Suprapubic skin (tissue), 4 donors: ENCODE results near the gene ACBD6. TPM values are rescaled to one million over a fixed set of nuclear protein-coding genes. Genes with fewer than 3 reads are reported as not detected.

Experiments used
- DNase-seq, 2 donors: peaks; one replicate each; pipeline ENCODE4 v3.0.0-alpha.2; 2019; ENCODE audit warnings: low spot score in 2 of 2
- H3K27ac ChIP-seq: fragments of 200-600 bp; sonication (generic); one replicate; pipeline ENCODE4 v1.5.1; 2019
- H3K27me3 ChIP-seq: fragments of 200-600 bp; sonication (generic); one replicate; pipeline ENCODE4 v1.5.1; 2019
- H3K36me3 ChIP-seq: fragments of 200-600 bp; sonication (generic); one replicate; pipeline ENCODE4 v1.5.1; 2019
- H3K4me1 ChIP-seq: fragments of 200-600 bp; sonication (generic); one replicate; pipeline ENCODE4 v1.5.1; 2019
- H3K4me3 ChIP-seq: fragments of 200-600 bp; sonication (generic); one replicate; pipeline ENCODE4 v1.5.1; 2019; ENCODE audit warnings: mild to moderate bottlenecking
- H3K9me3 ChIP-seq: fragments of 200-600 bp; sonication (generic); one replicate; pipeline ENCODE4 v1.5.1; 2019
- EP300 ChIP-seq: sonication (generic); formaldehyde crosslinking; IDR thresholded peaks from one replicate; pipeline ENCODE4 v1.6.1; 2017; ENCODE audit warnings: antibody characterized with exemption
- POLR2A ChIP-seq, 2 donors: fragments of 450-650 bp; IDR thresholded peaks; one replicate each; pipeline ENCODE4 v1.6.1; 2017; ENCODE audit warnings: antibody characterized with exemption in 2 of 2, mild to moderate bottlenecking in 2 of 2, moderate library complexity in 2 of 2
- POLR2AphosphoS5 ChIP-seq, 3 donors: sonication (generic); formaldehyde crosslinking; IDR thresholded peaks; one replicate each; pipeline ENCODE4 v1.6.1; 2017; ENCODE audit warnings: antibody characterized with exemption in 3 of 3
- WGBS: methylation state at CpG from one replicate; pipeline ENCODE4 v1.1.5; 2018; 5-methylcytosine and 5-hydroxymethylcytosine counted together
- total RNA-seq, 4 donors: library from RNA; depleted of rRNA; stranded (reverse); fragments of >200 nt; gene quantifications; one replicate each; pipeline ENCODE4 v1.1.0, GENCODE V29; 2016
- TF ChIP-seq, protein P1 (sequence below), 2 donors: fragments of 200-600 bp in 1 of 2; fragments of 450-650 bp in 1 of 2; sonication (generic) in 1 of 2; IDR thresholded peaks; one replicate each; pipeline ENCODE4 v1.5.1; 2016 to 2019; ENCODE audit warnings: antibody characterized with exemption in 2 of 2, mild to moderate bottlenecking in 1 of 2, moderate library complexity in 1 of 2

Gene ACBD6
- total RNA-seq, 4 donors from 2014 or later = 26.5 to 38.5 (median 33.3) TPM

DNA sequence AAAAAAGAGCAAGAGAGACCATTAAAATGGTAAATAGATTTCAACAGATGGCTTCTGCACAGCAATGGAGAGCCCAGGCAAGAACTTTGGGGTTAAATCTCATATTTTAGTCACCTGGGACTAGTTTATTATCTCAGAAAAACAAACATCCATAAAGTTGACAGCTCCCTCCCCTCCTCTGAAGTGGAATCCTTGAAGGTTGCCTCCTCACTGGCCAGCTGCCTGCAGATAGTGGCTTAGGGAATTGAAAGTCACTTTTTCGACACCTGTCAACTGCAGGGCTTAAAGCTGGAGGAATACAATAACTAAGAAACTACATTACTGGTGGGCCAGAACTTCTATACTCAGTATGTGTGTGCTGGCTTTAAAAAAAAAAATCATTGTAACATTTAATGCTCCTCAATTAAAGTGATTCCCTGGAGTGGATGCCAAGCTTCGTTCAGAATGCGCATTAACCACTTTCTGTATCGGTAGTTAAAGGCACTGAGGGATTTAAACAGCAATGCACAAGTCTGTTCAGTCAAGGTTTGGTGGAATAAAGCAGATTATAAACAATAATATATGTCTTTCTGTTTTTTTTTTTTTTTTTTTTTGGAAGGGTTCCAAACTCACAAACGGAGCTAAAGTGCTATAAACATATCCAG, 219.9 kb downstream of the ACBD6 start:
- no peak for DNase-seq
- TF ChIP-seq POLR2A (IDR thresholded peaks at IDR 0.05) = no peak
- TF ChIP-seq, protein P1, sequence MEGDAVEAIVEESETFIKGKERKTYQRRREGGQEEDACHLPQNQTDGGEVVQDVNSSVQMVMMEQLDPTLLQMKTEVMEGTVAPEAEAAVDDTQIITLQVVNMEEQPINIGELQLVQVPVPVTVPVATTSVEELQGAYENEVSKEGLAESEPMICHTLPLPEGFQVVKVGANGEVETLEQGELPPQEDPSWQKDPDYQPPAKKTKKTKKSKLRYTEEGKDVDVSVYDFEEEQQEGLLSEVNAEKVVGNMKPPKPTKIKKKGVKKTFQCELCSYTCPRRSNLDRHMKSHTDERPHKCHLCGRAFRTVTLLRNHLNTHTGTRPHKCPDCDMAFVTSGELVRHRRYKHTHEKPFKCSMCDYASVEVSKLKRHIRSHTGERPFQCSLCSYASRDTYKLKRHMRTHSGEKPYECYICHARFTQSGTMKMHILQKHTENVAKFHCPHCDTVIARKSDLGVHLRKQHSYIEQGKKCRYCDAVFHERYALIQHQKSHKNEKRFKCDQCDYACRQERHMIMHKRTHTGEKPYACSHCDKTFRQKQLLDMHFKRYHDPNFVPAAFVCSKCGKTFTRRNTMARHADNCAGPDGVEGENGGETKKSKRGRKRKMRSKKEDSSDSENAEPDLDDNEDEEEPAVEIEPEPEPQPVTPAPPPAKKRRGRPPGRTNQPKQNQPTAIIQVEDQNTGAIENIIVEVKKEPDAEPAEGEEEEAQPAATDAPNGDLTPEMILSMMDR (IDR thresholded peaks at IDR 0.05) = no peak
- no peak for TF ChIP-seq POLR2AphosphoS5 (IDR thresholded peaks at IDR 0.05)
- TF ChIP-seq EP300 = no peak
- Histone ChIP-seq H3K27me3 (no peaks in the 10 kb centered on the region), H3K27ac (no peak overlapping the region), H3K4me3 (no peak overlapping the region), H3K9me3 (no peaks in the 10 kb centered on the region), H3K36me3 (peaks cover 28% of the 10 kb centered on the region), H3K4me1 (no peaks in the 10 kb centered on the region)
- WGBS = 79% methylated on average over 5 of the region's 5 CpGs

- TF ChIP-seq, protein P1 (IDR thresholded peaks at IDR 0.05) = no peak
- no peak for TF ChIP-seq POLR2AphosphoS5 (IDR thresholded peaks at IDR 0.05)
- Histone ChIP-seq H3K27me3 (no peaks in the 10 kb centered on the region), H3K4me1 (no peaks in the 10 kb centered on the region), H3K4me3 (no peak overlapping the region), H3K27ac (no peak overlapping the region), H3K9me3 (no peaks in the 10 kb centered on the region), H3K36me3 (peaks cover 24% of the 10 kb centered on the region)
- DNase-seq = no peak
- 100% methylated on average over 1 of the region's 1 CpG for WGBS
Measured at GRCh38 chr1:180281490-180281889, 220.9 kb downstream of the ACBD6 start.

- 100% methylated on average over 2 of the region's 2 CpGs for WGBS
- Histone ChIP-seq H3K27ac (no peak overlapping the region), H3K9me3 (no peaks in the 10 kb centered on the region), H3K4me3 (no peak overlapping the region), H3K36me3 (peaks cover 23% of the 10 kb centered on the region), H3K4me1 (no peaks in the 10 kb centered on the region), H3K27me3 (no peaks in the 10 kb centered on the region)
- DNase-seq = no peak
- TF ChIP-seq POLR2AphosphoS5 (IDR thresholded peaks at IDR 0.05) = no peak
Measured at GRCh38 chr1:180280617-180281016, 221.8 kb downstream of the ACBD6 start.

GRCh38 chr1:180279651-180280050, 222.7 kb downstream of the ACBD6 start:
- no peak for DNase-seq
- H3K9me3 ChIP-seq = no peaks in the 10 kb centered on the region
- 82% methylated on average over 1 of the region's 1 CpG for WGBS
- no peaks in the 10 kb centered on the region for H3K4me1 ChIP-seq
- H3K27ac ChIP-seq = no peak overlapping the region
- no peaks in the 10 kb centered on the region for H3K27me3 ChIP-seq
- H3K36me3 ChIP-seq = peaks cover 26% of the 10 kb centered on the region
- no peak for TF ChIP-seq POLR2A (IDR thresholded peaks at IDR 0.05)
- no peak for TF ChIP-seq POLR2AphosphoS5 (IDR thresholded peaks at IDR 0.05)
- TF ChIP-seq, protein P1 (IDR thresholded peaks at IDR 0.05) = no peak
- TF ChIP-seq EP300 = no peak
- H3K4me3 ChIP-seq = no peak overlapping the region

DNA sequence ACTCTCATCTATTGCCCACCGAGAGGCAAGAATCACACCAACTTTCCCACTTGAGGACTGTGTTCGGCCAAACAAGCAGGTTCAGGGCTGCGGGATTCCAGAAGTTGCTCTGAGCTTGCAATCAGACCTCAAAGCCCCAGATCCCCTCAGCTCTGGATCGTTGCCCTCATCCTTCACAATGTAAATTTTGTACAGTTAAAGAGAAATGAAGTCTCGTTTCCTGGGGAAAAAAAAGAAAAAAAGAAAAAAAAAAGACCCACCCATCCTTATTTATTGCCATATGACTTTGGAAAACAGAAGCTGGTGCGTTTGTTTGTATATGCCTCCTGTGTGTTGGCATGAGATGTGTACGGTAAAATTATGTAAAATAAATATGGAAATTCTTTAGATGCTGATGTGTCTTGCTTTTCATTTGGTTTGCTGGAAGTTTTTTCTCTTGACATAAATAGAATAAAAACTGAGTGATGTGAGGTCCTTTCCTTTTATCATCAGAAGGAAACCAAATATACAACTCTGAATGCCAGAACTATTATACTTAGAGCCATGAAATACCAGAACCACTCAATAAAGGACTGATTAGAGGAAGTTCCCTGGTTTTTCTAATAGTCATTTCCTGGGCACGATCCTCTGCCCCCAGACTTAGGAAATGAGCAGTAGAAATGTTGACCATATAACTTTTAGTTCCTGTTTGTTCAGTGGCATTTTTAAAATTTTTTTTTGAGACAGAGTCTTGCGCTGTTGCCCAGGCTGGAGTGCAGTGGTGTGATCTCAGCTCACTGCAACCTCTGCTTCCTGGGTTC, 223.6 kb downstream of the ACBD6 start:
- Histone ChIP-seq H3K4me1 (no peaks in the 10 kb centered on the region), H3K27ac (no peak overlapping the region), H3K9me3 (no peaks in the 10 kb centered on the region), H3K36me3 (peaks cover 27% of the 10 kb centered on the region), H3K4me3 (no peak overlapping the region), H3K27me3 (no peaks in the 10 kb centered on the region)
- WGBS = 80% methylated on average over 9 of the region's 9 CpGs
- no peak for DNase-seq
- TF ChIP-seq POLR2A (IDR thresholded peaks at IDR 0.05) (no peak), POLR2AphosphoS5 (IDR thresholded peaks at IDR 0.05) (no peak), EP300 (no peak)
- TF ChIP-seq, protein P1 (IDR thresholded peaks at IDR 0.05) = no peak
